GM12878 (cell line): Measurements from ENCODE around the gene RALGAPA2. TPM values are rescaled to one million over a fixed set of nuclear protein-coding genes. Genes with fewer than 3 reads are reported as not detected.

ENCODE experiments used
- BCL3 ChIP-seq: IDR thresholded peaks from 2 replicates; pipeline ENCODE4 v1.6.1; 2011; ENCODE audit warnings: borderline replicate concordance, low read depth, mild to moderate bottlenecking, moderate library complexity, low read length; ENCODE audit not compliant: insufficient read depth, poor library complexity, severe bottlenecking
- CBX3 ChIP-seq: fragments of 200-600 bp; sonication (generic); IDR thresholded peaks from 2 replicates; pipeline ENCODE4 v1.6.1; 2016; ENCODE audit warnings: low read depth, borderline replicate concordance
- EGR1 ChIP-seq, 2 experiments: IDR thresholded peaks; 1 replicate in 1 of 2; 2 replicates in 1 of 2; pipeline ENCODE4 v1.6.1; 2011 to 2012; ENCODE audit warnings: low read depth in 2 of 2, low read length in 2 of 2, borderline replicate concordance in 1 of 2, mild to moderate bottlenecking in 1 of 2, moderate library complexity in 1 of 2
- LARP7 ChIP-seq: fragments of 450-650 bp; IDR thresholded peaks from 2 replicates; pipeline ENCODE4 v1.6.1; 2017; ENCODE audit warnings: mild to moderate bottlenecking
- MAX ChIP-seq: IDR thresholded peaks from 2 replicates; pipeline ENCODE4 v1.6.1; 2012; ENCODE audit warnings: low read depth, low read length, improper control_type of control experiment
- NR2C2 ChIP-seq: IDR thresholded peaks from 2 replicates; pipeline ENCODE4 v1.6.1; 2011; ENCODE audit warnings: borderline replicate concordance, low read depth; ENCODE audit not compliant: control insufficient read depth, insufficient read length
- POLR2AphosphoS5 ChIP-seq: IDR thresholded peaks from 2 replicates; pipeline ENCODE4 v1.6.1; 2011; ENCODE audit warnings: mild to moderate bottlenecking, low read length, inconsistent platforms
- SP1 ChIP-seq: IDR thresholded peaks from one replicate; pipeline ENCODE4 v1.6.1; 2011; ENCODE audit warnings: low read depth, low read length
- STAT1 ChIP-seq: fragments of 450-650 bp; conservative IDR thresholded peaks from 2 replicates; pipeline ENCODE4 v1.6.1; 2014; ENCODE audit warnings: antibody characterized with exemption, mild to moderate bottlenecking
- TAF1 ChIP-seq: IDR thresholded peaks from 2 replicates; pipeline ENCODE4 v1.6.1; 2011; ENCODE audit warnings: mild to moderate bottlenecking, low read depth, low read length, borderline replicate concordance
- TCF12 ChIP-seq: IDR thresholded peaks from 2 replicates; pipeline ENCODE4 v1.6.1; 2011; ENCODE audit warnings: low read depth, mild to moderate bottlenecking, low read length
- WRNIP1 ChIP-seq: IDR thresholded peaks from 2 replicates; pipeline ENCODE4 v1.6.1; 2011; ENCODE audit warnings: low read depth, low read length, improper control_type of control experiment, borderline replicate concordance
- YBX1 ChIP-seq: fragments of 450-650 bp; IDR thresholded peaks from 2 replicates; pipeline ENCODE4 v1.6.1; 2016; ENCODE audit warnings: antibody characterized with exemption
- ZBTB33 ChIP-seq: fragments of 450-650 bp; IDR thresholded peaks from 2 replicates; pipeline ENCODE4 v1.6.1; 2017; ENCODE audit warnings: mild to moderate bottlenecking
- ZNF592 ChIP-seq: fragments of 450-650 bp; IDR thresholded peaks from 2 replicates; pipeline ENCODE4 v1.6.1; 2017; ENCODE audit warnings: mild to moderate bottlenecking, moderate library complexity
- ZZZ3 ChIP-seq: IDR thresholded peaks from 2 replicates; pipeline ENCODE4 v1.6.1; 2011; ENCODE audit warnings: low read depth; ENCODE audit not compliant: control insufficient read depth, insufficient read length
- polyA plus RNA-seq, 11 experiments: library from polyadenylated mRNA; depleted of rRNA in 4 of 11; unstranded in 6 of 11; stranded (reverse) in 5 of 11; fragments of >200 nt; fragmentation: Nextera tagmentation in 4 of 11; fragmentation: Illumina TruSeq in 1 of 11; extraction: Ambion mirVana in 4 of 11; extraction: Trizol in 1 of 11; gene quantifications; 1 replicate in 1 of 11; 2 replicates in 10 of 11; pipeline versions ENCODE4 v1.2.1 to v1.2.3, GENCODE V29; 2011 to 2016; ENCODE audit warnings: inconsistent platforms in 2 of 11, missing spikeins in 2 of 11, low read depth in 1 of 11
- total RNA-seq, 4 experiments: library from RNA; depleted of rRNA in 3 of 4; stranded (reverse); fragments of >200 nt in 3 of 4; fragmentation: Illumina TruSeq in 1 of 4; extraction: Trizol in 1 of 4; gene quantifications; 2 replicates each; pipeline versions ENCODE4 v1.2.1 to v1.2.3, GENCODE V29; 2013 to 2021
- TF ChIP-seq, protein P1 (sequence below), 3 experiments: IDR thresholded peaks in 2 of 3; conservative IDR thresholded peaks in 1 of 3; 2 replicates each; pipeline ENCODE4 v1.5.1; 2011; ENCODE audit warnings: low read depth in 3 of 3, low read length in 3 of 3, mild to moderate bottlenecking in 3 of 3, control low read depth in 2 of 3, moderate library complexity in 2 of 3, inconsistent platforms in 1 of 3, mixed read lengths in 1 of 3; ENCODE audit not compliant: control insufficient read depth in 2 of 3, insufficient read depth in 1 of 3; ENCODE audit errors: extremely low read depth in 1 of 3
- TF ChIP-seq, protein P2 (sequence below): fragments of 150-350 bp; IDR thresholded peaks from 2 replicates; pipeline ENCODE4 v1.6.1; 2014; ENCODE audit warnings: mild to moderate bottlenecking, low read depth, low read length

Gene RALGAPA2
- total and polyA plus RNA-seq, 10 of the 15 experiments (the other 5 are each of a cell fraction or from before 2014, with no cell fraction given), result 2.9 to 29.4 (median 19.6) TPM

GRCh38 chr20:20603339-20603990, 109.0 kb downstream of the RALGAPA2 start (continued):
- no peak for TF ChIP-seq POLR2AphosphoS5
- no peak for TF ChIP-seq ZBTB33
- TF ChIP-seq SP1, result peak; percentile 35
- TF ChIP-seq NR2C2, result no peak
- no peak for TF ChIP-seq ZZZ3
- no peak for TF ChIP-seq WRNIP1
- no peak for TF ChIP-seq CBX3
- TF ChIP-seq MAX, result peak; percentile 95
- no peak for TF ChIP-seq TAF1
- TF ChIP-seq, protein P1, sequence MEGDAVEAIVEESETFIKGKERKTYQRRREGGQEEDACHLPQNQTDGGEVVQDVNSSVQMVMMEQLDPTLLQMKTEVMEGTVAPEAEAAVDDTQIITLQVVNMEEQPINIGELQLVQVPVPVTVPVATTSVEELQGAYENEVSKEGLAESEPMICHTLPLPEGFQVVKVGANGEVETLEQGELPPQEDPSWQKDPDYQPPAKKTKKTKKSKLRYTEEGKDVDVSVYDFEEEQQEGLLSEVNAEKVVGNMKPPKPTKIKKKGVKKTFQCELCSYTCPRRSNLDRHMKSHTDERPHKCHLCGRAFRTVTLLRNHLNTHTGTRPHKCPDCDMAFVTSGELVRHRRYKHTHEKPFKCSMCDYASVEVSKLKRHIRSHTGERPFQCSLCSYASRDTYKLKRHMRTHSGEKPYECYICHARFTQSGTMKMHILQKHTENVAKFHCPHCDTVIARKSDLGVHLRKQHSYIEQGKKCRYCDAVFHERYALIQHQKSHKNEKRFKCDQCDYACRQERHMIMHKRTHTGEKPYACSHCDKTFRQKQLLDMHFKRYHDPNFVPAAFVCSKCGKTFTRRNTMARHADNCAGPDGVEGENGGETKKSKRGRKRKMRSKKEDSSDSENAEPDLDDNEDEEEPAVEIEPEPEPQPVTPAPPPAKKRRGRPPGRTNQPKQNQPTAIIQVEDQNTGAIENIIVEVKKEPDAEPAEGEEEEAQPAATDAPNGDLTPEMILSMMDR (IDR thresholded peaks at IDR 0.05 in 2 of 3, conservative IDR thresholded peaks at IDR 0.05 in 1 of 3; ENCODE audit: control insufficient read depth in 2 of 3, extremely low read depth in 1 of 3, insufficient read depth in 1 of 3, low read depth in 3 of 3, low read length in 3 of 3), result no peak
- no peak for TF ChIP-seq STAT1
- TF ChIP-seq, protein P2, sequence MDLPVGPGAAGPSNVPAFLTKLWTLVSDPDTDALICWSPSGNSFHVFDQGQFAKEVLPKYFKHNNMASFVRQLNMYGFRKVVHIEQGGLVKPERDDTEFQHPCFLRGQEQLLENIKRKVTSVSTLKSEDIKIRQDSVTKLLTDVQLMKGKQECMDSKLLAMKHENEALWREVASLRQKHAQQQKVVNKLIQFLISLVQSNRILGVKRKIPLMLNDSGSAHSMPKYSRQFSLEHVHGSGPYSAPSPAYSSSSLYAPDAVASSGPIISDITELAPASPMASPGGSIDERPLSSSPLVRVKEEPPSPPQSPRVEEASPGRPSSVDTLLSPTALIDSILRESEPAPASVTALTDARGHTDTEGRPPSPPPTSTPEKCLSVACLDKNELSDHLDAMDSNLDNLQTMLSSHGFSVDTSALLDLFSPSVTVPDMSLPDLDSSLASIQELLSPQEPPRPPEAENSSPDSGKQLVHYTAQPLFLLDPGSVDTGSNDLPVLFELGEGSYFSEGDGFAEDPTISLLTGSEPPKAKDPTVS, result no peak
- no peak for TF ChIP-seq LARP7
- TF ChIP-seq ZNF592, result no peak
- 0 out of 2 replicates have a peak, but pooled peaks have one; percentile 41 for TF ChIP-seq TCF12
- TF ChIP-seq YBX1, result no peak
- no peak for TF ChIP-seq BCL3
- TF ChIP-seq EGR1 (IDR thresholded peaks at IDR 0.05; ENCODE audit: borderline replicate concordance in 1 of 2, low read depth in 2 of 2, low read length in 2 of 2), result no peak
